A673 (cell line): ENCODE data around the gene RTKN2. TPM values are rescaled to one million over a fixed set of nuclear protein-coding genes. Genes with fewer than 3 reads are reported as not detected.

ENCODE experiments used
- BruUV-seq: library from RNA; stranded (reverse); fragments of 400-500 nt; replicated peaks from 2 replicates; lab custom pipeline; 2021; lab: Mats Ljungman, UMichigan
- CTCF ChIA-PET: fragments of 300-600 bp; sonication (Branson Sonifier 250); formaldehyde crosslinking; loops from one replicate; lab custom pipeline; 2022; ENCODE audit warnings: antibody characterized with exemption; lab: Charles Lee
- POLR2A ChIA-PET: fragments of 300-600 bp; sonication (Branson Sonifier 250); formaldehyde crosslinking; loops from one replicate; lab custom pipeline; 2022; ENCODE audit warnings: antibody characterized with exemption; ENCODE audit not compliant: low non-redundant PET; lab: Charles Lee
- DNase-seq: peaks from one replicate; pipeline ENCODE4 v3.0.0-alpha.2; 2015; ENCODE audit warnings: low spot score
- H3K27ac ChIP-seq: fragments of 200-600 bp; sonication (generic); 2 replicates; pipeline ENCODE4 v1.5.1; 2016; ENCODE audit warnings: mixed run types, low read depth, mild to moderate bottlenecking, mixed read lengths, antibody characterized with exemption, low read length; ENCODE audit not compliant: poor library complexity, severe bottlenecking
- H3K27me3 ChIP-seq: fragments of 200-600 bp; sonication (generic); replicated peaks from 2 replicates; pipeline ENCODE4 v1.6.1; 2017; ENCODE audit warnings: mixed run types, low read depth, mild to moderate bottlenecking, mixed read lengths, antibody characterized with exemption, low read length; ENCODE audit not compliant: insufficient read depth, poor library complexity
- H3K36me3 ChIP-seq: fragments of 200-600 bp; sonication (generic); 2 replicates; pipeline ENCODE4 v1.6.1; 2016; ENCODE audit warnings: mixed run types, mild to moderate bottlenecking, mixed read lengths, antibody characterized with exemption, low read length; ENCODE audit not compliant: insufficient read depth, poor library complexity, severe bottlenecking
- H3K4me1 ChIP-seq: fragments of 200-600 bp; sonication (generic); 2 replicates; pipeline ENCODE4 v1.6.1; 2017; ENCODE audit warnings: mixed run types, mild to moderate bottlenecking, mixed read lengths, antibody characterized with exemption, low read length; ENCODE audit not compliant: insufficient read depth, poor library complexity, severe bottlenecking
- H3K4me3 ChIP-seq: fragments of 200-600 bp; sonication (generic); 2 replicates; pipeline ENCODE4 v1.5.1; 2016; ENCODE audit warnings: low read depth, mixed run types, mild to moderate bottlenecking, mixed read lengths, low read length; ENCODE audit not compliant: poor library complexity, severe bottlenecking
- H3K9me3 ChIP-seq: fragments of 200-600 bp; sonication (generic); 2 replicates; pipeline ENCODE4 v1.6.1; 2016; ENCODE audit warnings: mixed run types, low read depth, mild to moderate bottlenecking, mixed read lengths, antibody characterized with exemption, low read length; ENCODE audit not compliant: poor library complexity, severe bottlenecking
- CTCF ChIP-seq: fragments of 300-800, 200-600 bp; sonication (generic); conservative IDR thresholded peaks from 2 replicates; pipeline ENCODE4 v1.5.1; 2017; ENCODE audit warnings: low read depth, mild to moderate bottlenecking, antibody characterized with exemption, low read length, moderate library complexity, mixed read lengths
- EZH2 ChIP-seq: fragments of 200-600 bp; sonication (generic); IDR thresholded peaks from 2 replicates; pipeline ENCODE4 v1.6.1; 2017; ENCODE audit warnings: borderline replicate concordance, low read depth, mild to moderate bottlenecking, mixed read lengths, antibody characterized with exemption, low read length; ENCODE audit not compliant: poor library complexity, severe bottlenecking
- intact Hi-C: fragments of 100-400 bp; cut with micrococcal nuclease; formaldehyde crosslinking; loops from one replicate; pipeline ENCODE4 v1.10.0; 2022; ENCODE audit not compliant: unreplicated experiment
- total RNA-seq: library from RNA; stranded (reverse); gene quantifications from 2 replicates; pipeline ENCODE4 v1.2.3, GENCODE V29; 2021

RTKN2 gene
- total RNA-seq, 1 experiment from 2014 or later: 22.3 TPM

- intact Hi-C loops: loop anchor here (2.0 to 5.0 kb wide), 4 partner anchors 48 to 496 kb away; no protein-coding TSS in a partner anchor
- no peak for TF ChIP-seq EZH2
- ChIA-PET CTCF (interaction anchor here (0.6 kb wide), 1 partner anchor 445 kb away, joined by 9 read pairs; no protein-coding TSS in a partner anchor), POLR2A (no interaction called here)
- Histone ChIP-seq H3K9me3 (no peaks in the 10 kb centered on the region), H3K4me1 (peaks cover 70% of the 10 kb centered on the region), H3K27ac (peak overlapping the region; percentile 89), H3K36me3 (no peaks in the 10 kb centered on the region), H3K4me3 (no peak overlapping the region), H3K27me3 (no peaks in the 10 kb centered on the region)
- no TSS peak for BruUV-seq
- DNase-seq: peak; percentile 38
These were observed 72.1 kb downstream of the RTKN2 start for GRCh38 chr10:62196528-62196927.

- intact Hi-C loops: loop anchor here (1.0 to 5.0 kb wide), 6 partner anchors 157 to 497 kb away; no protein-coding TSS in a partner anchor
- peak overlapping the region; percentile 89 for H3K27ac ChIP-seq
- TF ChIP-seq EZH2: no peak
- no peak for TF ChIP-seq CTCF
These were observed 73.0 kb downstream of the RTKN2 start for GRCh38 chr10:62195675-62195926.

GRCh38 chr10:62194924-62195674, 73.5 kb downstream of the RTKN2 start:
- ChIA-PET CTCF (interaction anchor here (0.7 to 1.1 kb wide), 2 partner anchors 50 to 499 kb away, joined by 3 to 6 read pairs; no protein-coding TSS in a partner anchor), POLR2A (interaction anchor here (0.8 kb wide), 1 partner anchor 296 kb away, joined by 3 read pairs; no protein-coding TSS in a partner anchor)
- H3K9me3 ChIP-seq: no peaks in the 10 kb centered on the region
- peaks cover 75% of the 10 kb centered on the region for H3K4me1 ChIP-seq
- TF ChIP-seq EZH2 (no peak), CTCF (no peak)
- H3K27ac ChIP-seq: peak overlapping the region; percentile 89
- no TSS peak for BruUV-seq
- no peaks in the 10 kb centered on the region for H3K36me3 ChIP-seq
- peak; percentile 93 for DNase-seq
- H3K27me3 ChIP-seq: no peaks in the 10 kb centered on the region
- H3K4me3 ChIP-seq: peak overlapping the region; percentile 9
- intact Hi-C loops: loop anchor here (1.0 to 5.0 kb wide), 6 partner anchors 157 to 497 kb away; no protein-coding TSS in a partner anchor

More at GRCh38 chr10:62195675-62195926, 73.0 kb downstream of the RTKN2 start:
- ChIA-PET CTCF (interaction anchor here (0.7 to 1.1 kb wide), 2 partner anchors 49 to 498 kb away, joined by 3 to 6 read pairs; no protein-coding TSS in a partner anchor), POLR2A (interaction anchor here (0.8 kb wide), 1 partner anchor 296 kb away, joined by 3 read pairs; no protein-coding TSS in a partner anchor)
- DNase-seq: peak; percentile 91
- H3K36me3 ChIP-seq: no peaks in the 10 kb centered on the region
- H3K9me3 ChIP-seq: no peaks in the 10 kb centered on the region
- no peak overlapping the region for H3K4me3 ChIP-seq
- peaks cover 75% of the 10 kb centered on the region for H3K4me1 ChIP-seq
- no peaks in the 10 kb centered on the region for H3K27me3 ChIP-seq
- no TSS peak for BruUV-seq
